ENCODE results near the gene TRIO.

DNA sequence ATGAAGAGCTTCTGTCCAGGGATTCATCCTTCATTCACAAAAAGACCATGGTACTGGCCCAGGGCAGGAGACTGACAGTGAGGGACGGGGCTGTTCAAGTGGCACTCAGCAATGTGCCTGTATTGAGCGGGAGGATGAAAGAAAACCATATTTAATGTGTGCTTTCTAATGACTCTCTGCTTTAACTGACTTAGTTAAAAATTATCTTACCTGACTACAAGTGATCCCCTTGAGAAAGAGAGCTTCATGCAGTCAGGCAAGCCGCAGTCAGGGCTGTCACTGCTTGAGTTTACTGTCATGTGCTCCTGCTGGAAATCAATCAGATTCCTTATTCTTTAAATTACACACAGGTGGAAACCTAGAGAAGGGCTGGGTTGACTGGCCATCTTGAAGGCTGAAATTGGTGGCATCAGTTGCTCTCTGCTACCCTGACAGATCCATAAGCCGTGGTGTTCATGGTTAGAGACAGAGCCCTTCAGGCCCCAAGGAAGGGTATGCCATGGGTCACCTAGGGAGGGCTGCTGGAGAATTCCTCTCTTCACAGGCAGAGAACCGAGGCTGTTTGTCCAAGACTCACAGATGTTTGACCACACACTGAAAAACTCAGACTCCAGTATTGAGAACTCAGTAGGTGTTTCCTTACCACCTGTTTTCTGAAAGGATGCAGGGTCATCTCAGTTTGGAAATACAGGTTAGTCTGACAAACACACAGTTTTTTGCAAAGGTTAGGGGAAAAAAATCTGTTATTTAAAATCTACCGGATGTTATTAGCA, 70.9 kb downstream of the TRIO start:
- no peak for TF ChIP-seq EZH2 (IDR thresholded peaks at IDR 0.05; ENCODE audit: borderline replicate concordance, low read depth, low read length, poor library complexity, severe bottlenecking)
- TF ChIP-seq, protein P1, sequence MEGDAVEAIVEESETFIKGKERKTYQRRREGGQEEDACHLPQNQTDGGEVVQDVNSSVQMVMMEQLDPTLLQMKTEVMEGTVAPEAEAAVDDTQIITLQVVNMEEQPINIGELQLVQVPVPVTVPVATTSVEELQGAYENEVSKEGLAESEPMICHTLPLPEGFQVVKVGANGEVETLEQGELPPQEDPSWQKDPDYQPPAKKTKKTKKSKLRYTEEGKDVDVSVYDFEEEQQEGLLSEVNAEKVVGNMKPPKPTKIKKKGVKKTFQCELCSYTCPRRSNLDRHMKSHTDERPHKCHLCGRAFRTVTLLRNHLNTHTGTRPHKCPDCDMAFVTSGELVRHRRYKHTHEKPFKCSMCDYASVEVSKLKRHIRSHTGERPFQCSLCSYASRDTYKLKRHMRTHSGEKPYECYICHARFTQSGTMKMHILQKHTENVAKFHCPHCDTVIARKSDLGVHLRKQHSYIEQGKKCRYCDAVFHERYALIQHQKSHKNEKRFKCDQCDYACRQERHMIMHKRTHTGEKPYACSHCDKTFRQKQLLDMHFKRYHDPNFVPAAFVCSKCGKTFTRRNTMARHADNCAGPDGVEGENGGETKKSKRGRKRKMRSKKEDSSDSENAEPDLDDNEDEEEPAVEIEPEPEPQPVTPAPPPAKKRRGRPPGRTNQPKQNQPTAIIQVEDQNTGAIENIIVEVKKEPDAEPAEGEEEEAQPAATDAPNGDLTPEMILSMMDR (conservative IDR thresholded peaks at IDR 0.05; ENCODE audit: low read depth, low read length) = no peak

All from A673 (cell line).